Hematopoietic multipotent progenitor cell treated with erythropoietin and hydrocortisone succinate and interleukin-3 and kit ligand, for 15 days (in vitro differentiated cells): ENCODE measurements around the gene C14orf119.

ENCODE experiments used
- DNase-seq: peaks from one replicate; pipeline ENCODE4 v3.0.0-alpha.2; 2015; ENCODE audit warnings: low spot score

C14orf119 gene

GRCh38 chr14:23149745-23150144 is 54.4 kb downstream of the C14orf119 start:
- DNase-seq, result no peak
